GM20000 (cell line): ENCODE data around the gene CDC42SE1.
A peak's percentile ranks its signal among the peaks of the same experiment; 100 is the strongest.

Experiments
- DNase-seq: peaks from one replicate; pipeline ENCODE4 v3.0.0; 2012; ENCODE audit warnings: low spot score
- CTCF ChIP-seq: IDR thresholded peaks from 2 replicates; pipeline ENCODE4 v1.5.1; 2012; ENCODE audit warnings: mild to moderate bottlenecking, control low read depth; ENCODE audit errors: extremely low read depth, missing control alignments

Gene CDC42SE1

GRCh38 chr1:151051356-151052009, 7.9 kb downstream of the CDC42SE1 start:
- TF ChIP-seq CTCF: no peak
- DNase-seq: no peak

DNA sequence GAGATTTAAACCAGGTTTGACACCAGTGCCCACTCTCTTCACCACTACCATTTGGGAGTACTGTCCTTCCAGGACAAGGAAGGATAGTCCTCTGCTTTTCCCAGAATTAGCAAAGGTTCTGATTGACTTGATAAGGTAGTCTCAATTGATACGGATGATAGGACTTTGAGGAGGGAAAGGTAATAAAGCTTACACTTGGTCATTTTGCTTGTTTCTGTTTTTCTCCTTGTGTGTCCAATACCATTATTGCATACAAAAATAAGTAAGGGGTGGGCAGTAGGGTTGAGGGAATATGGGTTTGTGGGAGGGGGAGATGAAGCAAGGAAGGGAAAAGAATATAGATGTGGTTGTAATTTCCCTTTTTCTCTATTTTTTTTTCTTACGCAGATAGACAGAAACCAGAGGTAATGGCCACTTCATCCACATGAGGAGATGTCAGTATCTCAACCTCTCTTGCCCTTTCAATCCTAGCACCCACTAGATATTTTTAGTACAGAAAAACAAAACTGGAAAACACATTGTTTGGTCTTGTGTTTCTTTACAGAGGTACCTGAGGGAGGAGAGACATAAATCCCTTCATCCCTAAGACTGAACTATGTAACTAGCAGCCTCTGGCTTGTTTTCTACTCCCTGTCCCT, 9.3 kb downstream of the CDC42SE1 start:
- DNase-seq: no peak
- TF ChIP-seq CTCF: no peak

GRCh38 chr1:151049458-151049857, 10.0 kb downstream of the CDC42SE1 start:
- DNase-seq: no peak
- no peak for TF ChIP-seq CTCF

DNA sequence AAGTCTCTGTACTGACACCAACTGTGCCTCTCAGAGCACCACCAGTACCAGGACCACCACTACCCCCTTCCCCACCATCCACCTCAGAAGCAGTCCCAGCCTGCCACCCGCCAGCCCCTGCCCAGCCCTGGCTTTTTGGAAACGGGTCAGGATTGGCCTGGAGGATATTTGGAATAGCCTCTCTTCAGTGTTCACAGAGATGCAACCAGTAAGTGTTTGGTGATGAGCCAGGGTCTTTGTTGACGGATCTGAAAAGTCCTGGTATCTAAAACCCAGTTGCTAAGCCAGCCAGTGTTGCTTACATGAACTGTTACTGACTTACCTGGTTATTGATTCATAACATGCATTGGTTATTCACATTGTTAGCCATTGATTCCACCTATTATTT, 10.8 kb downstream of the CDC42SE1 start:
- DNase-seq: no peak
- TF ChIP-seq CTCF: no peak

DNA sequence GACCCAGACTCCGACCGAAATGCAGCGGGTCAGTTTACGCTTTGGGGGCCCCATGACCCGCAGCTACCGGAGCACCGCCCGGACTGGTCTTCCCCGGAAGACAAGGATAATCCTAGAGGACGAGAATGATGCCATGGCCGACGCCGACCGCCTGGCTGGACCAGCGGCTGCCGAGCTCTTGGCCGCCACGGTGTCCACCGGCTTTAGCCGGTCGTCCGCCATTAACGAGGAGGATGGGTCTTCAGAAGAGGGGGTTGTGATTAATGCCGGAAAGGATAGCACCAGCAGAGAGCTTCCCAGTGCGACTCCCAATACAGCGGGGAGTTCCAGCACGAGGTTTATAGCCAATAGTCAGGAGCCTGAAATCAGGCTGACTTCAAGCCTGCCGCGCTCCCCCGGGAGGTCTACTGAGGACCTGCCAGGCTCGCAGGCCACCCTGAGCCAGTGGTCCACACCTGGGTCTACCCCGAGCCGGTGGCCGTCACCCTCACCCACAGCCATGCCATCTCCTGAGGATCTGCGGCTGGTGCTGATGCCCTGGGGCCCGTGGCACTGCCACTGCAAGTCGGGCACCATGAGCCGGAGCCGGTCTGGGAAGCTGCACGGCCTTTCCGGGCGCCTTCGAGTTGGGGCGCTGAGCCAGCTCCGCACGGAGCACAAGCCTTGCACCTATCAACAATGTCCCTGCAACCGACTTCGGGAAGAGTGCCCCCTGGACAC, 11.3 kb downstream of the CDC42SE1 start:
- DNase-seq: peak; percentile 85
- TF ChIP-seq CTCF: peak; percentile 42

GRCh38 chr1:151047591-151047924, 11.9 kb downstream of the CDC42SE1 start, which contains the start of gene C1orf56:
Gene C1orf56, plus strand, starts transcription at chr1:151047751. Its CDS starts 97 bp downstream, at chr1:151047848.
- no peak for TF ChIP-seq CTCF
- peak; percentile 86 for DNase-seq

DNA sequence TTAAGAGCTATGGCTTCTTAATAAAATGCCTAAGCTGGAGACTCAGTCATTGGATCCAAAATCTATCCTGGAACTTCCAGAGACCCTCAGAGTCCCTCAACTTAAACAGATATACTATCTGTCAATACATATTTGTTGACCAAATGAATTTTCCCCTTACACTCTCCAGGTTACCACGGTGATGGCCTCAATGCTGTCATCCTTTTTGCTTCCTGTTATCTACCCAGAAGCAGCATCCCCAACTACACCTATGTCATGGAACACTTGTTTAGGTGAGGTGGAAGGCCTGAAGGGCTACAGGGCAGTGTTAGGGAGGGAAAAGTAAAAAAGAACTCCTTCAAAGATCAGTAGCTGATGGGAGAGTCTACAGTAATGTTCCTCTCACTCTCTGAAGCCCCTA, 16.3 kb downstream of the CDC42SE1 start:
- no peak for DNase-seq
- TF ChIP-seq CTCF: no peak
